ENCODE results near the gene CEP131.

DNA sequence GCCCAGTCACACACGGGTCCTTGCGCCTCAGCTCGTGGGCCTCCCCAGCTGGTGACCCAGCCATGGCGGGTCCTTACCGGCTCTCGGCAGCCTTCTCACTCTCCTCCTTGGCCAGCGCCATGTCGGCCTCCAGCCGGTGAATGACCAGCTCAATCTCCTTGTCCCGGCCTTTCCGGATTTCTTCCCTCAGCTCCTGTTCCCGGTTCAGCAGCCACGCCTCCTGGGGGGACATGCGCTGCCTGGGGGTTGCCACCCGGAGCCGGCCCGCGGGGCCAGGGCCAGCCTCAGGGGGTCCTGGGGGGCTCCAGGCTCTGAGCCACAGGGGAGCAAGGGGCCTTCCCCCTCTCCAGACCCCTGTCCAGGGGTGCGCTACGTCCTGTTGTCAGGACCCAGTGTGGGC is 31.6 kb downstream of the CEP131 start:
- TF ChIP-seq, protein P1, sequence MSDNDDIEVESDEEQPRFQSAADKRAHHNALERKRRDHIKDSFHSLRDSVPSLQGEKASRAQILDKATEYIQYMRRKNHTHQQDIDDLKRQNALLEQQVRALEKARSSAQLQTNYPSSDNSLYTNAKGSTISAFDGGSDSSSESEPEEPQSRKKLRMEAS (IDR thresholded peaks at IDR 0.05; ENCODE audit: insufficient read depth, insufficient read length) = no peak
- TF ChIP-seq, protein P2, sequence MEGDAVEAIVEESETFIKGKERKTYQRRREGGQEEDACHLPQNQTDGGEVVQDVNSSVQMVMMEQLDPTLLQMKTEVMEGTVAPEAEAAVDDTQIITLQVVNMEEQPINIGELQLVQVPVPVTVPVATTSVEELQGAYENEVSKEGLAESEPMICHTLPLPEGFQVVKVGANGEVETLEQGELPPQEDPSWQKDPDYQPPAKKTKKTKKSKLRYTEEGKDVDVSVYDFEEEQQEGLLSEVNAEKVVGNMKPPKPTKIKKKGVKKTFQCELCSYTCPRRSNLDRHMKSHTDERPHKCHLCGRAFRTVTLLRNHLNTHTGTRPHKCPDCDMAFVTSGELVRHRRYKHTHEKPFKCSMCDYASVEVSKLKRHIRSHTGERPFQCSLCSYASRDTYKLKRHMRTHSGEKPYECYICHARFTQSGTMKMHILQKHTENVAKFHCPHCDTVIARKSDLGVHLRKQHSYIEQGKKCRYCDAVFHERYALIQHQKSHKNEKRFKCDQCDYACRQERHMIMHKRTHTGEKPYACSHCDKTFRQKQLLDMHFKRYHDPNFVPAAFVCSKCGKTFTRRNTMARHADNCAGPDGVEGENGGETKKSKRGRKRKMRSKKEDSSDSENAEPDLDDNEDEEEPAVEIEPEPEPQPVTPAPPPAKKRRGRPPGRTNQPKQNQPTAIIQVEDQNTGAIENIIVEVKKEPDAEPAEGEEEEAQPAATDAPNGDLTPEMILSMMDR (IDR thresholded peaks at IDR 0.05; ENCODE audit: extremely low read depth in 1 of 2, insufficient read depth in 1 of 2, low read depth in 1 of 2, low read length in 2 of 2) = no peak
- no peak for TF ChIP-seq POLR2A (IDR thresholded peaks at IDR 0.05; ENCODE audit: low read depth, low read length)
